Measurements from ENCODE around the gene SRC. TPM values are rescaled to one million over a fixed set of nuclear protein-coding genes. Genes with fewer than 3 reads are reported as not detected.

Gene SRC
- total and polyA plus RNA-seq, 2 donors (not counting 3 experiments of a cell fraction or from before 2014, with no cell fraction given) = 22.6 to 29.4 TPM

GRCh38 chr20:37419307-37419706 is 73.4 kb downstream of the SRC start:
- ChIA-PET POLR2A (no interaction called here), CTCF (no interaction called here)
- Histone ChIP-seq H4K20me1 (replicated peaks; ENCODE audit: control insufficient read depth, extremely low read depth, insufficient read depth, low read length) (no peaks in the 10 kb centered on the region), H3K27me3 (ENCODE audit: control insufficient read depth in 2 of 2, insufficient read depth in 2 of 2, low read length in 2 of 2) (peaks cover 23 to 30% of the 10 kb centered on the region in 2 experiments), H3K9me1 (replicated peaks; ENCODE audit: control insufficient read depth, extremely low read depth, insufficient read depth, low read length) (no peaks in the 10 kb centered on the region), H3K79me2 (ENCODE audit: control insufficient read depth, insufficient read depth, low read length) (no peaks in the 10 kb centered on the region), H2AFZ (ENCODE audit: low read depth, low read length) (no peak overlapping the region), H3K4me2 (ENCODE audit: insufficient read depth, low read length) (no peak overlapping the region), H3K9ac (replicated peaks; ENCODE audit: extremely low read depth, insufficient read depth, low read length) (no peak overlapping the region), H3K27ac (ENCODE audit: insufficient read depth, low read depth, low read length) (no peak overlapping the region), H3K9me3 (replicated peaks; ENCODE audit: control insufficient read depth, insufficient read depth, low read length) (no peaks in the 10 kb centered on the region), H3K4me1 (ENCODE audit: control insufficient read depth, extremely low read depth, insufficient read depth, low read length) (no peaks in the 10 kb centered on the region), H3K36me3 (ENCODE audit: control insufficient read depth in 2 of 2, extremely low read depth in 1 of 2, insufficient read depth in 2 of 2, low read length in 2 of 2) (no peaks in the 10 kb centered on the region), H3K4me3 (replicated peaks in 1 of 3; ENCODE audit: insufficient read depth in 1 of 3, low read depth in 1 of 3, low read length in 3 of 3) (no peak overlapping the region)
- dilution Hi-C loops (cut with MboI; ENCODE audit: extremely low pct_ligation_motif_present, low sequenced_read_pairs) (no loop called here), intact Hi-C loops (cut with micrococcal nuclease) (no loop called here)
- FAIRE-seq = no peak
- BruUV-seq (replicated peaks) = no TSS peak
- TF ChIP-seq EZH2 (IDR thresholded peaks at IDR 0.05; ENCODE audit: borderline replicate concordance, low read depth, low read length, severe bottlenecking) (no peak), CTCF (IDR thresholded peaks at IDR 0.05; ENCODE audit: extremely low read depth in 1 of 2, insufficient read depth in 1 of 2, low read depth in 1 of 2, low read length in 2 of 2) (no peak), POLR2A (IDR thresholded peaks at IDR 0.05; ENCODE audit: low read depth, low read length) (no peak)
- DNase-seq (ENCODE audit: low read depth, low spot score) = no peak

- CTCF ChIA-PET = no interaction called here
These were observed 74.0 kb downstream of the SRC start for GRCh38 chr20:37419774-37420542.

More at GRCh38 chr20:37419774-37420542, 74.0 kb downstream of the SRC start:
- intact Hi-C loops (cut with micrococcal nuclease) (no loop called here), dilution Hi-C loops (cut with MboI; ENCODE audit: extremely low pct_ligation_motif_present, low sequenced_read_pairs) (no loop called here)
- POLR2A ChIA-PET = no interaction called here
- TF ChIP-seq, protein P1, sequence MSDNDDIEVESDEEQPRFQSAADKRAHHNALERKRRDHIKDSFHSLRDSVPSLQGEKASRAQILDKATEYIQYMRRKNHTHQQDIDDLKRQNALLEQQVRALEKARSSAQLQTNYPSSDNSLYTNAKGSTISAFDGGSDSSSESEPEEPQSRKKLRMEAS (IDR thresholded peaks at IDR 0.05; ENCODE audit: insufficient read depth, insufficient read length) = no peak
- no peak for TF ChIP-seq MYC (IDR thresholded peaks at IDR 0.05; ENCODE audit: low read depth, low read length)
- TF ChIP-seq JUN (IDR thresholded peaks at IDR 0.05; ENCODE audit: borderline replicate concordance, insufficient read depth, insufficient read length, low read depth) = no peak
- no peak for TF ChIP-seq CTCF (IDR thresholded peaks at IDR 0.05; ENCODE audit: extremely low read depth in 1 of 2, insufficient read depth in 1 of 2, low read depth in 1 of 2, low read length in 2 of 2)
- TF ChIP-seq EZH2 (IDR thresholded peaks at IDR 0.05; ENCODE audit: borderline replicate concordance, low read depth, low read length, severe bottlenecking) = peak; percentile 32
- no peak for FAIRE-seq
- Histone ChIP-seq H3K9me3 (replicated peaks; ENCODE audit: control insufficient read depth, insufficient read depth, low read length) (no peaks in the 10 kb centered on the region), H3K79me2 (ENCODE audit: control insufficient read depth, insufficient read depth, low read length) (no peaks in the 10 kb centered on the region), H3K4me1 (ENCODE audit: control insufficient read depth, extremely low read depth, insufficient read depth, low read length) (no peaks in the 10 kb centered on the region), H3K27ac (ENCODE audit: insufficient read depth, low read depth, low read length) (no peak overlapping the region), H4K20me1 (replicated peaks; ENCODE audit: control insufficient read depth, extremely low read depth, insufficient read depth, low read length) (no peaks in the 10 kb centered on the region), H3K36me3 (ENCODE audit: control insufficient read depth in 2 of 2, extremely low read depth in 1 of 2, insufficient read depth in 2 of 2, low read length in 2 of 2) (no peaks in the 10 kb centered on the region), H2AFZ (ENCODE audit: low read depth, low read length) (no peak overlapping the region), H3K9ac (replicated peaks; ENCODE audit: extremely low read depth, insufficient read depth, low read length) (no peak overlapping the region), H3K9me1 (replicated peaks; ENCODE audit: control insufficient read depth, extremely low read depth, insufficient read depth, low read length) (no peaks in the 10 kb centered on the region), H3K4me3 (replicated peaks in 1 of 3; ENCODE audit: insufficient read depth in 1 of 3, low read depth in 1 of 3, low read length in 3 of 3) (no peak overlapping the region), H3K4me2 (ENCODE audit: insufficient read depth, low read length) (no peak overlapping the region), H3K27me3 (ENCODE audit: control insufficient read depth in 2 of 2, insufficient read depth in 2 of 2, low read length in 2 of 2) (peaks cover 23 to 31% of the 10 kb centered on the region in 2 experiments)
- BruUV-seq (replicated peaks) = no TSS peak
- no peak for DNase-seq (ENCODE audit: low read depth, low spot score)

Measured in endothelial cell of umbilical vein (primary cell).